ENCODE measurements around the gene ABHD8. TPM values are rescaled to one million over a fixed set of nuclear protein-coding genes. Genes with fewer than 3 reads are reported as not detected.

ABHD8 gene
- total RNA-seq, 1 donor from 2014 or later, result 16.9 TPM

DNA sequence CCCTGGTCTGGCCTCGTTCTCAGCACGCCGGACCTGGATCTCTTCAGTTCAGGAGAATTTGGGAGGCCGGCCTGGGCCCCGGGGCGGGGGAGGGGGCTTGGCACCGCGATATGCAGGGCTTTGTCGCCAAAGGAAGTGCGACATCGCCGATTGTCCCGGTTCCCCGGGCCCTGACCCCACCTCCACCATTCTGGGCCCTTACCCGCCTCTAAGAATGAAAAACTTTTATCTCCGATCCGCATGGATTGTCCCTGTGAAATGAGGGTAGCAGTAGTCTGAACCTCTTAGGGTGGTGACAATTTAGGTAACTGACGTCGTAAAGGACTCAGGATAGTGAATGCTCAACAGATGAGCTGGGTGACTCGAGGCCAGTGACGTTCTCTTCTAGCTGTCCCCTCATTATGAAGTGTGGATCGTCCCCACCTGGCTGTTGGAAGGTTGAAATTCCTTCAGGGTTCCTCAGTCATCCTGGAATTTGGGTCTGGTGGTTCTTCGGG lies 6.8 kb upstream of the ABHD8 start:
- DNase-seq (ENCODE audit: low spot score, unreplicated experiment), result no peak
- Mint-ChIP-seq H3K4me1 (ENCODE audit: low read depth) (peaks cover 23% of the 10 kb centered on the region), H3K36me3 (ENCODE audit: insufficient read depth) (peaks cover 4% of the 10 kb centered on the region)

DNA sequence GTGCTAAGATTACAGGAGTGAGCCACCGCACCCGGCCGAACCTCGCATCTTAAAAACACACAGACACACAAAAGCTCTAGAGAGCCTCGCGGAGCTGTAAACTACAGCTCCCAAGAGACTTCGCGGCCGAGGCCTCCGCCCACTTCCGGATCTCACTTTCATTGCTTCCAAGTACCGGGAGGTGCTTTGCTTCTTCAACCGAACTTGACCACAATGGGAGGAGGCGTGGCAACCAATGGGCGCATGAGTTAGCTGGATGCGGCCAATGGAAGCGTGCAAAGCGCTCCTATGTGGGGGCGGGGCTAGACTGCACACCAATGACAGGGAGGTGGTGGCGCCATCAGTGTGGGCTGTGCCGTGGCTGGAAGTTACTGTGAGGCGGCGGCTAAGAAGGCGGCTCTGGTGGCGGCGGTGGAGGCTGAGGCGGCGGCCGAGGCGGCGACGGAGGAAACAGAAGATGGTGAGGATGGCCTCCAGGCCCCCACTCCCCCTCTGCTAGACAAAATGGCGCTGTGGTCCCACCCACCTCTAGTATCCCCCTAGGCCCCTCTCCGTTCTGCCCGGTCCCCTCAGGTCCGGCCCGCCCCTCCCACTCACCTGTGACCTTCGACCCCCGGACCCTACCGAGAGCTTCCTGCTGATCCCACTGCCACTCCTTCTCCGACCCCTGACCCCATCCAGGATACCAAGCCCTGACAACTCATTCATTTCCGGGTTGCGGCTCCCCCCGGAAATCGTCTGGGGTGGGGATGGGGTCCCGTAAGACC lies 6.2 kb upstream of the ABHD8 start, which contains the start of gene DDA1:
TSS of gene DDA1 (plus strand) at position 366 of the 767 bp plus-strand sequence. CDS start at position 458, 92 bp downstream.
- no peaks in the 10 kb centered on the region for H3K9me3 Mint-ChIP-seq (ENCODE audit: low read depth)
- DNase-seq (ENCODE audit: low spot score, unreplicated experiment), result peak; percentile 97
- H3K4me1 Mint-ChIP-seq (ENCODE audit: low read depth), result peaks cover 23% of the 10 kb centered on the region
- H3K27ac Mint-ChIP-seq, result peak within 1 kb of the TSS; percentile 93
- peak within 1 kb of the TSS; percentile 95 for H3K4me3 Mint-ChIP-seq (ENCODE audit: low read depth)
- peaks cover 4% of the 10 kb centered on the region for H3K36me3 Mint-ChIP-seq (ENCODE audit: insufficient read depth)
- TF ChIP-seq, protein P1, sequence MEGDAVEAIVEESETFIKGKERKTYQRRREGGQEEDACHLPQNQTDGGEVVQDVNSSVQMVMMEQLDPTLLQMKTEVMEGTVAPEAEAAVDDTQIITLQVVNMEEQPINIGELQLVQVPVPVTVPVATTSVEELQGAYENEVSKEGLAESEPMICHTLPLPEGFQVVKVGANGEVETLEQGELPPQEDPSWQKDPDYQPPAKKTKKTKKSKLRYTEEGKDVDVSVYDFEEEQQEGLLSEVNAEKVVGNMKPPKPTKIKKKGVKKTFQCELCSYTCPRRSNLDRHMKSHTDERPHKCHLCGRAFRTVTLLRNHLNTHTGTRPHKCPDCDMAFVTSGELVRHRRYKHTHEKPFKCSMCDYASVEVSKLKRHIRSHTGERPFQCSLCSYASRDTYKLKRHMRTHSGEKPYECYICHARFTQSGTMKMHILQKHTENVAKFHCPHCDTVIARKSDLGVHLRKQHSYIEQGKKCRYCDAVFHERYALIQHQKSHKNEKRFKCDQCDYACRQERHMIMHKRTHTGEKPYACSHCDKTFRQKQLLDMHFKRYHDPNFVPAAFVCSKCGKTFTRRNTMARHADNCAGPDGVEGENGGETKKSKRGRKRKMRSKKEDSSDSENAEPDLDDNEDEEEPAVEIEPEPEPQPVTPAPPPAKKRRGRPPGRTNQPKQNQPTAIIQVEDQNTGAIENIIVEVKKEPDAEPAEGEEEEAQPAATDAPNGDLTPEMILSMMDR (IDR thresholded peaks at IDR 0.05; ENCODE audit: unreplicated experiment), result no peak
- no peaks in the 10 kb centered on the region for H3K27me3 Mint-ChIP-seq

More for the DNA sequence above, 6.8 kb upstream of the ABHD8 start:
- H3K9me3 Mint-ChIP-seq (ENCODE audit: low read depth), result no peaks in the 10 kb centered on the region
- peak overlapping the region; percentile 95 for H3K4me3 Mint-ChIP-seq (ENCODE audit: low read depth)
- TF ChIP-seq, protein P1 (IDR thresholded peaks at IDR 0.05; ENCODE audit: unreplicated experiment), result no peak
- no peaks in the 10 kb centered on the region for H3K27me3 Mint-ChIP-seq
- peak overlapping the region; percentile 93 for H3K27ac Mint-ChIP-seq

DNA sequence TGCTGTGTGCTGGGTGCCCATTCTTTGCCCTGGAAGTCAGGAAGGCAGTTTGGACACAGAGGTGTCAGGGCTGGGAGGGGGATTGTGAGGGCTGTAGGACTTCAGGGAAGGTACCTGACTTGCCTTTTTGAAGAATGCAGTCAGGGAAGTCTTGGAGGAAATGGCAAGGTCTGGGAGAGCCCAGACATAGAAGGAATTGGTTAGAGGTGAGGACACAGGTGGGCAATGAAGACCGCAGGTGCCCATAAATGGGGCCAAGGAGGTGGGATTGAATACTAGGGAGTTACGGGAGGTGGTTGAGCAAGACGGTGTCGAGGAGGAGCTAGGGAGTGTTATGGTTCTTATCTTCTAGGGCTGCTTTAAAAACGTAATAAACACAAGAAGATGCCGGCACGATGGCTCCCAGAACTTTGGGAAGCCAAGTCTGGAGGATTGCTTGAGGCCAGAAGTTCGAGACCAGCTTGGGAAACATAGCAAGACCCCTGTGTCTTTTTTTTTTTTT lies 4.7 kb upstream of the ABHD8 start:
- Mint-ChIP-seq H3K4me1 (ENCODE audit: low read depth) (peaks cover 24% of the 10 kb centered on the region), H3K36me3 (ENCODE audit: insufficient read depth) (no peaks in the 10 kb centered on the region), H3K27me3 (no peaks in the 10 kb centered on the region), H3K4me3 (ENCODE audit: low read depth) (peak overlapping the region; percentile 88), H3K9me3 (ENCODE audit: low read depth) (no peaks in the 10 kb centered on the region), H3K27ac (peak overlapping the region; percentile 5)
- DNase-seq (ENCODE audit: low spot score, unreplicated experiment), result no peak
- TF ChIP-seq, protein P1 (IDR thresholded peaks at IDR 0.05; ENCODE audit: unreplicated experiment), result no peak

DNA sequence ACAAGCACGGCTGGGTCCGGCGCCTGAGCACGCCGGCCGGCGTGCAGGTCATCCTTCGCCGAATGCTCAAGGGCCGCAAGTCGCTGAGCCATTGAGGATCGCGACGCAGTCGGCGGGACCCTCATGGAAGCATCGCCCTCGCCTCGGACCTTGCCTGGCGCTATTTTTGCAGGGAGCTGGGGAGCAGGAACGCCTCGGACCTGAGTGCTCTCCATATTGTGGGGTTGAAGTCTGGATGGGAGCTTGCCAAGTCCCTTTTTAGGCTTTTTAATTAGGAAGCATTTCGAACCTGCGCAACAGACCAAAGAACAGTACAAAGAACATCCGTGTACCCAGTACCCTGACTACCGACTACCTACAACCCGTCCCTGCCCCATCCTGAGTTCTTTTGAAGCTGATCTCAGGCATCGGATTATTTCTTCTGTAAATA lies 3.1 kb upstream of the ABHD8 start:
- Mint-ChIP-seq H3K36me3 (ENCODE audit: insufficient read depth) (no peaks in the 10 kb centered on the region), H3K9me3 (ENCODE audit: low read depth) (no peaks in the 10 kb centered on the region), H3K4me1 (ENCODE audit: low read depth) (peaks cover 27% of the 10 kb centered on the region), H3K4me3 (ENCODE audit: low read depth) (peak overlapping the region; percentile 88), H3K27me3 (no peaks in the 10 kb centered on the region), H3K27ac (peak overlapping the region; percentile 91)
- DNase-seq (ENCODE audit: low spot score, unreplicated experiment), result no peak
- TF ChIP-seq, protein P1 (IDR thresholded peaks at IDR 0.05; ENCODE audit: unreplicated experiment), result no peak

DNA sequence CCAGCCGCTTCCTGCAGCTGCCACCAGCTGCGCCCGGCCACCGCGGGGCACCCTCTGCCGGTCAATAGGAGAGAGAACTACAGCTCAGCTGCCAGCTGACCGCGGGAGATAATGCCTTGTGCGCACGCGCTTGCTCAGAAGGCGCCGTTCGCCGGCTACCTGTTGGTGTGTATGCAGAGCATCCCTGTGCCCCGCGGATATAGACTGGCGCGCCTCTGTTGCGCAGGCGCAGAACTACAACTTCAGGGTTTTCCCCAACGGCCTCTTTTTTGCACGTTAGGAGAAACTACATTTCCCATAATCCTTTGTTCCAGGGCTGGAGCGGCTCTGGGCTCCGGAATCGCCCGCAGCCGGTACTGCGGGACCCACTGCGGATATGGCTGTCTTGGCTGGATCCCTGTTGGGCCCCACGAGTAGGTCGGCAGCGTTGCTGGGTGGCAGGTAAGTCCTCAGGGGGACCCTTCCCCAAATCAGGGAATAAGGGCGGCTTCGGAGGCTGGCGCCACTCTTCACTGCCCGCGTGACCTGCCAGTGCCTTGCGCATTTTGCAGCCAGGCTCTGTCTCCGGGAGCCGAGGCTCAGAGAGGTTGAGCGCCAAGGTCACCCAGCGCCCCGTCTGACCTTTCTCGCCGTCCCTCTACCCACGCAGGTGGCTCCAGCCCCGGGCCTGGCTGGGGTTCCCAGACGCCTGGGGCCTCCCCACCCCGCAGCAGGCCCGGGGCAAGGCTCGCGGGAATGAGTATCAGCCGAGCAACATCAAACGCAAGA lies 2.5 kb upstream of the ABHD8 start, which contains the start of gene MRPL34:
TSS of gene MRPL34 (plus strand) at position 356 of the 768 bp plus-strand sequence. CDS start at position 377, 21 bp downstream.
- Mint-ChIP-seq H3K36me3 (ENCODE audit: insufficient read depth) (no peaks in the 10 kb centered on the region), H3K9me3 (ENCODE audit: low read depth) (no peaks in the 10 kb centered on the region), H3K27me3 (no peaks in the 10 kb centered on the region), H3K4me1 (ENCODE audit: low read depth) (peaks cover 25% of the 10 kb centered on the region), H3K27ac (peak within 1 kb of the TSS; percentile 91), H3K4me3 (ENCODE audit: low read depth) (peak within 1 kb of the TSS; percentile 88)
- TF ChIP-seq, protein P1 (IDR thresholded peaks at IDR 0.05; ENCODE audit: unreplicated experiment), result peak; percentile 77
- DNase-seq (ENCODE audit: low spot score, unreplicated experiment), result peak; percentile 96

Data from progenitor cell of endocrine pancreas (in vitro differentiated cells).